NCI-H1694 treated with DMSO at 0.1 percent for 48 hours (cell line): ENCODE measurements around the gene CFTR.

Source experiments
- DNase-seq: peaks from one replicate; lab custom pipeline; 2025; lab: John Stamatoyannopoulos, UW

The CFTR gene

GRCh38 chr7:117652943-117653680 lies 173.3 kb downstream of the CFTR start:
- no peak for DNase-seq

DNA sequence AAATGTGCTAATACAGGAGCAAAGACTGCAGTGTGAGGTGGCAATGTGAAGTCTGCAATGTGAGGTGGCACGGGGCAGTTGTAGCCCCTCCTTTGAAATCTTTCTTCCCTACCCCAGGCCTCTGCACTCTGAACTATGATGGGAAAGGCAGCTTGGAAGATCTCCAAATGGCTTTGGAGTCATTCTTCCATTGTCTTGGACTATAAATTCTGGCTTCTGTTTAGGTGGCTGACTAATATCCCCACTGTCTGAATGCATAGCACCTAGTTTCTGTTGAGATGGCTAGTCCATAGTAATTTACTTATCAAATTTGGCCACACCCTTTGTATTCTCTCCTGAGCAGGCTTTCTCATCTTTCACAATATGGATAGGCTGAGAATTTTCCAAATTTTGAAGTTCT lies 175.0 kb downstream of the CFTR start:
- no peak for DNase-seq

DNA sequence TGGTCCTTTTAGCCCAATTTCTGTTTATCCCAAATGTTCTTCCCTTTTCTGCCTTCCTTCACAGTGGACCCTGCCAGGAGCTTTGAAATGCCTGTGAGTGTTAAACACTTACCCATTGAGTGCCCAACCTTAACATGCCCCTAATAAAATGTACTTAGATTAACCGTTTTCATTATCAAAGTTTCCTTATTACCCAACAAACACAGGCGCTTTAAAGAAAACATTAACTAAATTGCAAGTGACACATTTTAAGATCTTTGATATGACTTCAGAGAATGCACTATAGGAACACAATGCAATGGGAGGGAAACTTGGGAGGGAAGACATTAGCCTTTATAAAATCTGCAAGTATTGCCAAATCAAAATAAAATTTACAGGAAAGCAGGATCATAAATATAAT lies 177.0 kb downstream of the CFTR start:
- no peak for DNase-seq

DNA sequence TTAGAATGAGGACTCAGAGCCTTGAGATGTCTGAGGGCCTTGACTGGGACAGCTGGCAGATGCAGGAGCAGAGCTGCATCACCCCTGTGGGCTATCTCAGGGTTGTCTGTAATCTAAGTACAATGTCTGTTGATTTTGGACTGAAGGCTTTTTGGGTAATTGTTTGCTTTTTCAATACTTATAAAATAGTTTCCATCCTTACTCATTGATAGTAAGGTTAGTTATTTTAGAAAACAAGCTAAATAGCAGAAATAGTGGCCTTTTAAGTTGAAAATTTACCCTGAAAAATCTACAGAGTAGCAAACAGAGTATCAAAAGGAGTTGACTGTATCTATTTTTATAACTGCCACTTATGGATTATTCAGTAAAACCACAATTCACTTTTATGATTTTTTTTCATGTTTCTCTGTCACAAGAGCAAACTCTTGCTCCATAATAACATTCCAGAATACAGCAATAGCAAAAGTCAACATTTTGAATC lies 179.7 kb downstream of the CFTR start:
- DNase-seq, result no peak

GRCh38 chr7:117661328-117661727 lies 181.5 kb downstream of the CFTR start:
- DNase-seq, result no peak

DNA sequence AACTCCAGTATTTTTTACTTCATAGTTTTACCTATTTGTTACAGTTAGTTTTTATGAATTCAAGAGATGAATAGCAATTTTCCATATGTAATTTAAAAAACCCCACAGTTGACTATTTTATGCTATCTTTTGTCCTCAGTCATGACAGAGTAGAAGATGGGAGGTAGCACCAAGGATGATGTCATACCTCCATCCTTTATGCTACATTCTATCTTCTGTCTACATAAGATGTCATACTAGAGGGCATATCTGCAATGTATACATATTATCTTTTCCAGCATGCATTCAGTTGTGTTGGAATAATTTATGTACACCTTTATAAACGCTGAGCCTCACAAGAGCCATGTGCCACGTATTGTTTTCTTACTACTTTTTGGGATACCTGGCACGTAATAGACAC lies 184.2 kb downstream of the CFTR start:
- DNase-seq, result no peak

DNA sequence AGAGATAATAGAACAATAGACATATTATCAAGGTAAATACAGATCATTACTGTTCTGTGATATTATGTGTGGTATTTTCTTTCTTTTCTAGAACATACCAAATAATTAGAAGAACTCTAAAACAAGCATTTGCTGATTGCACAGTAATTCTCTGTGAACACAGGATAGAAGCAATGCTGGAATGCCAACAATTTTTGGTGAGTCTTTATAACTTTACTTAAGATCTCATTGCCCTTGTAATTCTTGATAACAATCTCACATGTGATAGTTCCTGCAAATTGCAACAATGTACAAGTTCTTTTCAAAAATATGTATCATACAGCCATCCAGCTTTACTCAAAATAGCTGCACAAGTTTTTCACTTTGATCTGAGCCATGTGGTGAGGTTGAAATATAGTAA lies 185.5 kb downstream of the CFTR start:
- DNase-seq, result no peak

DNA sequence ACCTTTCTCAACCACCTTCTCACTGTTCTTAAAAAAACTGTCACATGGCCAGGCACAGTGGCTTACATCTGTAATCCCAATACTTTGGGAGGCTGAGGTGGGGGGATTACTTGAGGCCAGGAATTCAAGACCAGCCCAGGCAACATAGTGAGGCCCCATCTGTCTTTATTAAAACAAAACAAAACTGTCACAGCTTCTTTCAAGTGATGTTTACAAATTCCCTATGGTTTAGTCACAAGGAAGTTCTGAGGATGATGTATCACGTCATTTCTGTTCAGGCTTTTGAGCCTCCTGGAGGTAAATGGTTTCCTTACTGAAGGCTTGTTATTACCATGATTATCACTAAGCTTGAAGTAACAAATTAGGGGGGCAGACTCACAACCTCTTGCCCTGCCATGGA lies 186.2 kb downstream of the CFTR start:
- DNase-seq, result no peak

DNA sequence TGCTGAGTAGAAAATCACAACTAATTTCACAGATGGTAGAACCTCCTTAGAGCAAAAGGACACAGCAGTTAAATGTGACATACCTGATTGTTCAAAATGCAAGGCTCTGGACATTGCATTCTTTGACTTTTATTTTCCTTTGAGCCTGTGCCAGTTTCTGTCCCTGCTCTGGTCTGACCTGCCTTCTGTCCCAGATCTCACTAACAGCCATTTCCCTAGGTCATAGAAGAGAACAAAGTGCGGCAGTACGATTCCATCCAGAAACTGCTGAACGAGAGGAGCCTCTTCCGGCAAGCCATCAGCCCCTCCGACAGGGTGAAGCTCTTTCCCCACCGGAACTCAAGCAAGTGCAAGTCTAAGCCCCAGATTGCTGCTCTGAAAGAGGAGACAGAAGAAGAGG lies 186.9 kb downstream of the CFTR start:
- DNase-seq, result no peak

DNA sequence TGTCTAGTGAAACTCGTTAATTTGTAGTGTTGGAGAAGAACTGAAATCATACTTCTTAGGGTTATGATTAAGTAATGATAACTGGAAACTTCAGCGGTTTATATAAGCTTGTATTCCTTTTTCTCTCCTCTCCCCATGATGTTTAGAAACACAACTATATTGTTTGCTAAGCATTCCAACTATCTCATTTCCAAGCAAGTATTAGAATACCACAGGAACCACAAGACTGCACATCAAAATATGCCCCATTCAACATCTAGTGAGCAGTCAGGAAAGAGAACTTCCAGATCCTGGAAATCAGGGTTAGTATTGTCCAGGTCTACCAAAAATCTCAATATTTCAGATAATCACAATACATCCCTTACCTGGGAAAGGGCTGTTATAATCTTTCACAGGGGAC lies 187.6 kb downstream of the CFTR start:
- no peak for DNase-seq

DNA sequence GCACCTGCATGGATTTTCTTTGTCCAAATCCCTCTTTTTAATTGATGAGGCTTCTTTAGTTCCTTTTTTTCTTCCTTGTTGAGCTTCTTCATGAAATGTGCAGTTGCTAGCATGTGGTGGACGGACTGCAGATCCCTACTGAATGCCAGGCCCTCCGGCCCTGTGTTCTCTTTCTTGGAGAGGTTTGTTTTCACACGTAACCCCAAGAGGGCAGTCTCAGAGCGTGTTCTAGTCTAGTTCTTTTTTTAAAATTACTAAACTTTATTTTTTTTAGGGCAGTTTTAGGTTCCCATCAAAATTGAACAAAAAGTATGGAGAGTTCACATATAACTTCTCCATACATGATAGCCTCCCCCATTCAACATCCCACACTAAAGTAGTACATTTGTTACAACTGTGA lies 190.0 kb downstream of the CFTR start:
- DNase-seq, result no peak

GRCh38 chr7:117672453-117672852 lies 192.6 kb downstream of the CFTR start:
- DNase-seq, result no peak

DNA sequence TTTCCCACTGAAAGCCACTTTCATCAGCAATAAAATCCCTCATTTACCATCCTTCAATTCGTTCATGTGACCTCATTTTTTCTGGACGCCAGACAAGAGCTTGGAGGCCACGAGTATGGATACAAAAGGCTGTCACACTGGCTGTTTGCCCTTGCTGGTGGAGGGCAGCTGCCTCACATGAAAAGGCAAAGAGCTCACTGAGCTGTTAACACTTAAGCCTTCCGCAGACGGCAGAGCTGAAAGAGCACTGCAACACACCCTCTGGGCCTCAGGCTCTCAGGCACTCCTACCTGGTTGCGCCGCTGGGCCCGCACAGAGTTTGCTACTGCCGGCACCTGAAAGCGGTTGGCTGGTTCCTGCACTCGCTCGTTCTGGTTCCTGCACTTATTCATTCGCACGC lies 193.5 kb downstream of the CFTR start:
- DNase-seq, result no peak

DNA sequence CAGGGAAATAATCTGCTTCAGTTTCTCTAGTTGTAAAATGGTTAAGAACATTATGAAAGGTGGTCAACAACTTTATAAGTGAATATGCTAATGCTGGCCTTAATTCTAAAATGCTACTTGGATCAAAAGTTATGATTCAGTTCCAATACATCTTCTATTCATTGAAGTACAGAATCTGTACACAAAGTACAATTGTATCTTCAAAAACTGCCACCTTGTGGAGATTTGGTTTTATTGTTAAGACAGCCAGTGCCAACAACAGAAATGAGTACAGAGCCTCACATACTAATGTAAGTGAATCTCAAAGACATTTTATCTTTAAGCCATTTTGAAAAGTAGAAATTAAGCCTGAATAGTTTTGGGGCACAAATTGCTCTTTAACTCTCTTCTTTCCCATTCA lies 194.0 kb downstream of the CFTR start:
- no peak for DNase-seq

DNA sequence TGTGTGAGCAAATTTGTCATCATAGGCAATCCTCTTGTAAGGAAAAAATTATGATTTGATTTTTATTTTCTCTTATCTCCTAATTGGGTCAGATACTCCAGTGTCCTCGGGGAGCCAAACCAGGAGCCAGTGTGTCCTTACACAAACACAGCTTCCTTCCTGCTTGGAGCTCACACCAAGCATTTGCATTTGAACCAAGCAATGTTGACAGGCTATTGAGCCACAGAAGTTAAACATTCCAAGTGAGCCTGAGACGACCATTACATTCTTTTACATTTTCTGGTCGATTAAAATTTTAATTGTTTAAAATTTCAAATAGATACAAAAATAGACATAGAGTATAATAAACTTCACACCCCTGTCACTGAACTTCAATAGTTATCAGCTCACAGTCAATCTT lies 194.8 kb downstream of the CFTR start:
- no peak for DNase-seq

- DNase-seq, result no peak
These were observed 195.9 kb downstream of the CFTR start for GRCh38 chr7:117675497-117676435.

- no peak for DNase-seq
These were observed 199.3 kb downstream of the CFTR start for GRCh38 chr7:117679120-117679519.

GRCh38 chr7:117682681-117683385 lies 203.0 kb downstream of the CFTR start:
- DNase-seq, result no peak

DNA sequence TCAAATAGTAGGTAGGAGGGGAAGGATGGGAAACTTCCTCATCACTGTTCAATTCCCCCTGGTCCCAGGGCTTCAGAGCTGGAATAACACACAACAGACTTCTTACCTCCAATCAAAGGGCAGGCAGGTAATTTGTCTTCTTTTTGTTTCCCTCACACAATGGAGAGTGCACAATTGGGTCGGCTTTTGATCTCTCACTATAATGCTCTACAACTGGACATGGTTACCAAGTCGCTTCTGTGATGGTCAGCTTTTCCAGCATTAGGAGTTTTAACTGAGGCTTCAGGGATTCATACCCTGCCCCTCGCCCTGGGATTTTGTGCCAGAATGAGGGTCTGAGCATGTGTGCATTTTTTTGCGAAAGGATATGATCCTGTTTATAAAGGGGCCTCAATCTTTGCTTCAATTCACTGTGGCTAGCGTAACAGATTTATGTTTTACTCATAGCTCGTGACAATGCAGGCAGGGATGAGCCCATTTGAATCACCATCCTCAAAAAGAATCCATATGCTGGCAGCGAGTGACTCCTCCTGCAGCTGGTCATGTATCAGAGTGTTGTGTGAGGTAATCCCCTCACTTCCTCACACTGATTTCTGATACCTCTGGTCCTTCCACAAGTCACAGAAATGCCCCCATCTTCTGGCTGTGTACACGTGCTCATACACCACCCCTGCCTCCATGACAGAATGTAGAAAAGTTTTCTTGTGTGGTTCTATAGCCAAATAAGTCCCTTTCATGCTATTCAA lies 203.8 kb downstream of the CFTR start:
- no peak for DNase-seq

DNA sequence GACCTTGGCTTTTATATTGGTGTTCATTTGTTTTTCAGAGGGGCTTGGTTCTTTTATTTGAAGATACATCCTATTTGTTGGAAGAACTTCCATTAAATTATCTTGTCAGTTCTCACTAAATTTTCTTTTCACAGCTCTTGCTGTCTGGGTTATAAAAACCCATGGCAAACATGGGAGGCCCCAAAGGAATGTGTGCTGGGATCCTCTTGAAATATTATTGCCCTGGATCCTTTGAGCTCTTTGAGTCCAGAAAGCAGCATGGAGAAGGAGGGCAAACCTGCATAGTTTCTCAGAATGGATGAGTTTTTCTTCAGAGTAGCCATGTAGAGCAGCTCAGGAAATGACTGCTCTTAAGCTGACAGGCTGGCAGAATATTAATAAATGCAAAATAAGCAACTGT lies 206.0 kb downstream of the CFTR start:
- DNase-seq, result no peak

DNA sequence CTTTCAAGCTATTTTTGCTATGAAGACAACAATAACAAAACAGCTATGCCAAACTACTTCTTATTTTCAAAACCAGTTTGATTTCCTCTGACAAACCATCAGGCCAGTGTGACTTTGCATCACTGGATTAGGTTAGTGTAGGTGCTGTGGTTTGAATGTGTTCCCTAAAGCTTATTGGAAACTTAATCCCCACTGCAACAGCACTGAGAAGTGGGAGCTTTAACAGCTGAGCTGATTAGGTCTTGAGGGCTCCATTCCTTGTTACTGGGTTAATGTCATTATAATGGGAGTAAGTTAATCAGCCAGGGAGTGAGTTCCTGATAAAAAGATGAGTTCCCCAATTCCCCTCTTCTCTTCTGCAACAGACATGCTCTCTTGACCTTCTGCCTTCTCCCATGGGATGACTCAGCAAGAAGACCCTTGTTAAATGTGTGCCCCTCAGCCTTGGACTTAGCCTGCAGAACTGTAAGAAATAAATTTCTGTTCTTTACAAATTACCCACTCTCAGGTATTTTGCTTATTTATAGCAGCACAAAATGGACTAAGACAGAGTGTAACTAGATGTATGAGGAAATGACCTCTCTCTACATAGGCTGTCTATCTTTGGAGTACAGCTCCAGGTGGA lies 206.6 kb downstream of the CFTR start:
- DNase-seq, result no peak
